ENCODE data around the gene CHRM2.
"Not testable (repeated sequence)": the region's sequence is repeated elsewhere in the genome, so short reads cannot be mapped to it uniquely, and the experiment has no call there.

DNA sequence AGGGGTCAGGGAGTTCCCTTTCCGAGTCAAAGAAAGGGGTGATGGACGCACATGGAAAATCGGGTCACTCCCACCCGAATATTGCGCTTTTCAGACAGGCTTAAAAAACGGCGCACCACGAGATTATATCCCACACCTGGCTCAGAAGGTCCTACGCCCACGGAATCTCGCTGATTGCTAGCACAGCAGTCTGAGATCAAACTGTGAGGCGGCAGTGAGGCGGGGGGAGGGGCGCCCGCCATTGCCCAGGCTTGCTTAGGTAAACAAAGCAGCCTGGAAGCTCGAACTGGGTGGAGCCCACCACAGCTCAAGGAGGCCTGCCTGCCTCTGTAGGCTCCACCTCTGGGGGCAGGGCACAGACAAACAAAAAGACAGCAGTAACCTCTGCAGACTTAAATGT lies 37.1 kb upstream of the CHRM2 start:
- TF ChIP-seq, protein P1, sequence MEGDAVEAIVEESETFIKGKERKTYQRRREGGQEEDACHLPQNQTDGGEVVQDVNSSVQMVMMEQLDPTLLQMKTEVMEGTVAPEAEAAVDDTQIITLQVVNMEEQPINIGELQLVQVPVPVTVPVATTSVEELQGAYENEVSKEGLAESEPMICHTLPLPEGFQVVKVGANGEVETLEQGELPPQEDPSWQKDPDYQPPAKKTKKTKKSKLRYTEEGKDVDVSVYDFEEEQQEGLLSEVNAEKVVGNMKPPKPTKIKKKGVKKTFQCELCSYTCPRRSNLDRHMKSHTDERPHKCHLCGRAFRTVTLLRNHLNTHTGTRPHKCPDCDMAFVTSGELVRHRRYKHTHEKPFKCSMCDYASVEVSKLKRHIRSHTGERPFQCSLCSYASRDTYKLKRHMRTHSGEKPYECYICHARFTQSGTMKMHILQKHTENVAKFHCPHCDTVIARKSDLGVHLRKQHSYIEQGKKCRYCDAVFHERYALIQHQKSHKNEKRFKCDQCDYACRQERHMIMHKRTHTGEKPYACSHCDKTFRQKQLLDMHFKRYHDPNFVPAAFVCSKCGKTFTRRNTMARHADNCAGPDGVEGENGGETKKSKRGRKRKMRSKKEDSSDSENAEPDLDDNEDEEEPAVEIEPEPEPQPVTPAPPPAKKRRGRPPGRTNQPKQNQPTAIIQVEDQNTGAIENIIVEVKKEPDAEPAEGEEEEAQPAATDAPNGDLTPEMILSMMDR (IDR thresholded peaks at IDR 0.05): not testable (repeated sequence)
- not testable (repeated sequence) for TF ChIP-seq POLR2A (IDR thresholded peaks at IDR 0.05)

Data from upper lobe of left lung (tissue), 4 donors.